HFF-Myc (cell line): Measurements from ENCODE around the gene MEOX2.

Experiments used
- DNase-seq: peaks from one replicate; pipeline ENCODE4 v3.0.0-alpha.2; 2011; ENCODE audit warnings: low read depth; ENCODE audit errors: extremely low read depth
- H3K4me3 ChIP-seq: replicated peaks from 2 replicates; pipeline ENCODE4 v1.5.1; 2011; ENCODE audit warnings: low read depth, mild to moderate bottlenecking, control low read depth, low read length
- CTCF ChIP-seq: IDR thresholded peaks from 2 replicates; pipeline ENCODE4 v1.5.1; 2012; ENCODE audit warnings: mild to moderate bottlenecking, low read depth, low read length, control low read depth; ENCODE audit errors: missing control alignments

MEOX2 gene

GRCh38 chr7:15715435-15715834, 29.0 kb upstream of the MEOX2 start:
- no peak for TF ChIP-seq CTCF
- H3K4me3 ChIP-seq = no peak overlapping the region
- no peak for DNase-seq

- no peak for DNase-seq
- no peak for TF ChIP-seq CTCF
- H3K4me3 ChIP-seq = no peak overlapping the region
Measured at GRCh38 chr7:15709978-15710377, 23.5 kb upstream of the MEOX2 start.

- no peak overlapping the region for H3K4me3 ChIP-seq
- no peak for TF ChIP-seq CTCF
- DNase-seq = no peak
Measured at GRCh38 chr7:15707570-15707969, 21.1 kb upstream of the MEOX2 start.

GRCh38 chr7:15703732-15704131, 17.2 kb upstream of the MEOX2 start:
- DNase-seq = no peak
- TF ChIP-seq CTCF = no peak
- no peak overlapping the region for H3K4me3 ChIP-seq

GRCh38 chr7:15692501-15693020, 6.1 kb upstream of the MEOX2 start:
- TF ChIP-seq CTCF = no peak
- H3K4me3 ChIP-seq = no peak overlapping the region
- DNase-seq = no peak

- no peak for DNase-seq
- no peak overlapping the region for H3K4me3 ChIP-seq
- TF ChIP-seq CTCF = no peak
Measured at GRCh38 chr7:15688911-15689310, 2.4 kb upstream of the MEOX2 start.

- no peak for TF ChIP-seq CTCF
- DNase-seq = no peak
- H3K4me3 ChIP-seq = no peak overlapping the region
Measured at GRCh38 chr7:15688279-15688626, 1.8 kb upstream of the MEOX2 start.
